Measurements from ENCODE around the gene ARHGEF12. TPM values are rescaled to one million over a fixed set of nuclear protein-coding genes. Genes with fewer than 3 reads are reported as not detected.

The ARHGEF12 gene
- total and polyA plus RNA-seq, 2 experiments from 2014 or later = 9.0 to 38.9 TPM

GRCh38 chr11:120392314-120392713 lies 56.1 kb downstream of the ARHGEF12 start:
- H3K4me3 ChIP-seq = no peak overlapping the region
- DNase-seq (ENCODE audit: low spot score) = no peak
- no peak overlapping the region for H3K4me2 ChIP-seq
- H3K4me1 ChIP-seq (ENCODE audit: insufficient read depth) = peaks cover 2% of the 10 kb centered on the region
- TF ChIP-seq POLR2AphosphoS5 (IDR thresholded peaks at IDR 0.05; ENCODE audit: low read depth) = no peak
- no peak for TF ChIP-seq ZNF462 (CRISPR knock-in tag; IDR thresholded peaks at IDR 0.05)
- TF ChIP-seq JUNB (IDR thresholded peaks at IDR 0.05; ENCODE audit: unreplicated experiment) = no peak
- no peak for TF ChIP-seq ZNF114 (CRISPR knock-in tag; IDR thresholded peaks at IDR 0.05)
- no peak for TF ChIP-seq ETS1 (IDR thresholded peaks at IDR 0.05)
- no peak for TF ChIP-seq CREB1 (CRISPR knock-in tag; IDR thresholded peaks at IDR 0.05; ENCODE audit: low read depth)
- TF ChIP-seq NANOG (IDR thresholded peaks at IDR 0.05; ENCODE audit: borderline replicate concordance) = no peak
- no peak for TF ChIP-seq REST (IDR thresholded peaks at IDR 0.05; ENCODE audit: unreplicated experiment)
- no peak for TF ChIP-seq CTCF (conservative IDR thresholded peaks at IDR 0.05; ENCODE audit: low read depth in 2 of 2)
- no peak for TF ChIP-seq EZH2phosphoT487 (IDR thresholded peaks at IDR 0.05; ENCODE audit: unreplicated experiment)
- no peak for TF ChIP-seq ZNF331 (CRISPR knock-in tag; IDR thresholded peaks at IDR 0.05; ENCODE audit: low read depth)
- no peak for TF ChIP-seq EZH2 (IDR thresholded peaks at IDR 0.05; ENCODE audit: low read depth, unreplicated experiment)
- TF ChIP-seq STAT1 (IDR thresholded peaks at IDR 0.05; ENCODE audit: unreplicated experiment) = no peak
- H2AFZ ChIP-seq = no peak overlapping the region
- Mint-ChIP-seq H3K4me3 (no peak overlapping the region), H3K36me3 (ENCODE audit: low read depth) (peaks cover 16% of the 10 kb centered on the region; the same call in 2 of the 3 replicates), H3K4me1 (peaks cover 14% of the 10 kb centered on the region), H3K27ac (no peak overlapping the region), H3K27me3 (ENCODE audit: insufficient read depth, low read depth, poor library complexity) (no peaks in the 10 kb centered on the region), H3K9me3 (peaks cover 14% of the 10 kb centered on the region; the same call in 2 of the 3 replicates)
- no peak overlapping the region for H3K27ac ChIP-seq (ENCODE audit: low read depth)
- H3F3A ChIP-seq (replicated peaks; ENCODE audit: low read depth) = no peaks in the 10 kb centered on the region
- H3K36me3 ChIP-seq (ENCODE audit: insufficient read depth) = no peaks in the 10 kb centered on the region
- no peaks in the 10 kb centered on the region for H3K9me2 ChIP-seq (ENCODE audit: insufficient read depth)
- no peaks in the 10 kb centered on the region for H3K27me3 ChIP-seq (ENCODE audit: insufficient read depth)
- H3K79me2 ChIP-seq (replicated peaks; ENCODE audit: insufficient read depth) = peaks cover 70% of the 10 kb centered on the region
- ATAC-seq = no peak
- no peaks in the 10 kb centered on the region for H4K20me1 ChIP-seq (replicated peaks; ENCODE audit: insufficient read depth)
